Heart right ventricle (tissue), 16 donors: ENCODE measurements around the gene MT1G. TPM values are rescaled to one million over a fixed set of nuclear protein-coding genes. Genes with fewer than 3 reads are reported as not detected.
A peak's percentile ranks its signal among the peaks of the same experiment; 100 is the strongest.

Experiments
- ATAC-seq, 8 donors: fragments of 200-7000 bp; cut with Tn5 transposase; one replicate each; pipeline ENCODE4 v1.9.1; 2020; ENCODE audit warnings: mild to moderate bottlenecking in 8 of 8, moderate library complexity in 8 of 8, moderate number of reproducible peaks in 1 of 8
- DNase-seq, 2 donors: peaks; one replicate each; pipeline ENCODE4 v3.0.0-alpha.2; 2020
- H3K27ac ChIP-seq, 10 donors: fragments of 200-600 bp; sonication (generic) in 2 of 10; one replicate each; pipeline versions ENCODE4 v1.5.0 to v1.8.0; 2020 to 2022; ENCODE audit warnings: mild to moderate bottlenecking in 3 of 10
- H3K27me3 ChIP-seq, 7 donors: fragments of 200-600 bp; one replicate each; pipeline ENCODE4 v1.8.0; 2021 to 2022; ENCODE audit warnings: mild to moderate bottlenecking in 2 of 7
- H3K36me3 ChIP-seq, 9 donors: fragments of 200-600 bp; sonication (generic) in 1 of 9; one replicate each; pipeline versions ENCODE4 v1.5.0 to v1.8.0; 2020 to 2022; ENCODE audit warnings: mild to moderate bottlenecking in 2 of 9
- H3K4me1 ChIP-seq, 9 donors: fragments of 200-600 bp; sonication (generic) in 1 of 9; one replicate each; pipeline versions ENCODE4 v1.5.0 to v1.8.0; 2020 to 2022; ENCODE audit warnings: mild to moderate bottlenecking in 4 of 9
- H3K4me3 ChIP-seq, 10 donors: fragments of 200-600 bp; sonication (generic) in 2 of 10; one replicate each; pipeline versions ENCODE4 v1.5.0 to v1.8.0; 2020 to 2022; ENCODE audit warnings: mild to moderate bottlenecking in 7 of 10, moderate library complexity in 2 of 10
- H3K9me3 ChIP-seq, 11 donors: fragments of 200-600 bp in 10 of 11; sonication (generic) in 2 of 11; one replicate each; pipeline versions ENCODE4 v1.5.0 to v1.8.0; 2013 to 2022; ENCODE audit warnings: mild to moderate bottlenecking in 2 of 11, control low read depth in 1 of 11, moderate library complexity in 1 of 11
- CTCF ChIP-seq, 9 donors: fragments of 200-600 bp; sonication (generic) in 2 of 9; IDR thresholded peaks; one replicate each; pipeline versions ENCODE4 v1.5.0 to v1.8.0; 2021 to 2022; ENCODE audit warnings: antibody characterized with exemption in 9 of 9, mild to moderate bottlenecking in 5 of 9, moderate library complexity in 1 of 9
- WGBS, 2 donors: extraction: QIAGEN DNeasy Blood & Tissue Kit; methylation state at CpG; one replicate each; pipeline ENCODE4 v1.1.7; 2013; ENCODE audit warnings: inconsistent platforms in 1 of 2; 5-methylcytosine and 5-hydroxymethylcytosine counted together
- intact Hi-C, 10 donors: fragments of 100-400 bp; cut with DNase I; formaldehyde crosslinking; loops; one replicate each; pipeline versions ENCODE4 v1.11.1 to v1.14.2; 2022
- polyA plus RNA-seq, 2 donors: library from polyadenylated mRNA; stranded (reverse); fragments of 200-250 nt; gene quantifications; one replicate each; pipeline ENCODE4 v1.2.3, GENCODE V29; 2013
- total RNA-seq, 10 donors: library from RNA; stranded (reverse); fragmentation: NEBNext Ultra II Directional in 3 of 10; extraction: Animal tissue kit (Norgen Biotek cat#: 25700) in 3 of 10; gene quantifications; one replicate each; pipeline versions ENCODE4 v1.2.1 to v1.2.4, GENCODE V29; 2021 to 2023
- donor health status: Arrhythmogenic right ventricular cardiomyopathy.
- donor health status: ischemic (EF 13 %, LVEDD 7.1; RV severe dilation, severe dysfunction).
- donor health status: healthy with polysubstance abuse.
- donor health status: DM: no; HTN: yes; CAD: no.
- donor health status: DM: no; HTN: no; CAD: no.
- donor health status: ischemic (EF 25% LVEDD 6.9; RV normal size, moderate dysfunction).
- donor health status: ischemic (EF 25% LVEDD 5.7; RV mildly dilated, moderate dysfunction).
- donor health status: healthy.
- donor health status: DM: yes; HTN: yes; CAD: no.
- donor health status: Ischemic cardiomyopathy.
- donor health status: ischemic (EF 35%, LVEDD 5.7; RV mildly dilated, moderate dysfunction).
- donor health status: nonischemic (EF 11% LVEDD 7.7; RV severe dilation, severe dysfunction).
- donor health status: DM: yes; HTN: yes; CAD: no.
- donor health status: PGD.
- donor health status: ischemic (EF 29% LVEDD 5.4; RV normal size, mild dysfunction).
- donor health status: nonischemic (EF 23%, LVEDD 6.1; RV moderate dilation, normal function).

MT1G gene
- total and polyA plus RNA-seq, 12 donors, result 0.95 to 9.0 (median 2.3) TPM; not detected in 6

- no peak for ATAC-seq
- no peak overlapping the region for H3K27ac ChIP-seq
- H3K4me1 ChIP-seq, result no peaks in the 10 kb centered on the region
- WGBS, 2 donors, result 90 to 96% methylated on average over 2 of the region's 2 CpGs
- H3K36me3 ChIP-seq, result no peaks in the 10 kb centered on the region
- no peak for DNase-seq
- H3K9me3 ChIP-seq, result no peaks in the 10 kb centered on the region
- no peak for TF ChIP-seq CTCF (IDR thresholded peaks at IDR 0.05)
- H3K27me3 ChIP-seq, result peaks cover 0 to 3% (median 0%) of the 10 kb centered on the region in 7 donors
- no peak overlapping the region for H3K4me3 ChIP-seq
- intact Hi-C loops, result no loop called here
Measured at GRCh38 chr16:56713794-56714193, 45.9 kb upstream of the MT1G start.

- intact Hi-C loops, result no loop called here
- Histone ChIP-seq H3K4me3 (no peak overlapping the region), H3K36me3 (no peaks in the 10 kb centered on the region), H3K9me3 (no peaks in the 10 kb centered on the region), H3K27me3 (peaks cover 0 to 3% (median 0%) of the 10 kb centered on the region in 7 donors), H3K4me1 (no peaks in the 10 kb centered on the region), H3K27ac (no peak overlapping the region)
- no peak for DNase-seq
- ATAC-seq, result no peak
- no peak for TF ChIP-seq CTCF (IDR thresholded peaks at IDR 0.05)
- WGBS, 2 donors, result 89 to 95% methylated on average over 2 of the region's 2 CpGs
Measured at GRCh38 chr16:56711862-56712261, 44.0 kb upstream of the MT1G start.

- ATAC-seq, result no peak
- Histone ChIP-seq H3K27me3 (no peaks in the 10 kb centered on the region), H3K4me3 (no peak overlapping the region), H3K4me1 (no peaks in the 10 kb centered on the region), H3K9me3 (no peaks in the 10 kb centered on the region), H3K36me3 (no peaks in the 10 kb centered on the region), H3K27ac (no peak overlapping the region)
- intact Hi-C loops, result no loop called here
- 73 to 81% methylated on average over 3 of the region's 3 CpGs for WGBS, 2 donors
- TF ChIP-seq CTCF (IDR thresholded peaks at IDR 0.05), result no peak
- no peak for DNase-seq
Measured at GRCh38 chr16:56710181-56710737, 42.4 kb upstream of the MT1G start.

GRCh38 chr16:56709443-56710040, 41.7 kb upstream of the MT1G start:
- intact Hi-C loops, result loop anchor here in 4 of 10 donors (10.0 kb wide), 2 partner anchors 135 to 195 kb away; no protein-coding TSS in a partner anchor
- DNase-seq, result no peak

More at GRCh38 chr16:56709443-56710040, 41.7 kb upstream of the MT1G start:
- no peak for TF ChIP-seq CTCF (IDR thresholded peaks at IDR 0.05)
- no peak overlapping the region for H3K4me3 ChIP-seq
- ATAC-seq, result no peak
- H3K27ac ChIP-seq, result peak overlapping the region in 1 of 10 donors; percentile 64
- no peaks in the 10 kb centered on the region for H3K36me3 ChIP-seq
- no peaks in the 10 kb centered on the region for H3K9me3 ChIP-seq
- H3K4me1 ChIP-seq, result no peaks in the 10 kb centered on the region
- WGBS, 2 donors, result 92 to 95% methylated on average over 4 of the region's 4 CpGs
- H3K27me3 ChIP-seq, result no peaks in the 10 kb centered on the region
